Activated CD8-positive, alpha-beta memory T cell treated with anti-CD3 and anti-CD28 coated beads for 36 hours (primary cell): ENCODE results near the gene CAB39. TPM values are rescaled to one million over a fixed set of nuclear protein-coding genes. Genes with fewer than 3 reads are reported as not detected.

Experiments used
- CTCF ChIA-PET: fragments of 350-600 bp; sonication (Branson Sonifier 250); formaldehyde crosslinking; loops from one replicate; lab custom pipeline; 2021; ENCODE audit warnings: antibody characterized with exemption; lab: Charles Lee
- POLR2A ChIA-PET: fragments of 350-600 bp; sonication (Branson Sonifier 250); formaldehyde crosslinking; loops from one replicate; lab custom pipeline; 2021; ENCODE audit warnings: antibody characterized with exemption; lab: Charles Lee
- total RNA-seq, 2 experiments: library from RNA; stranded (reverse); gene quantifications; one replicate each; pipeline ENCODE4 v1.2.3, GENCODE V29; 2021

Gene CAB39
- total RNA-seq, 2 experiments from 2014 or later = 127 to 128 TPM

DNA sequence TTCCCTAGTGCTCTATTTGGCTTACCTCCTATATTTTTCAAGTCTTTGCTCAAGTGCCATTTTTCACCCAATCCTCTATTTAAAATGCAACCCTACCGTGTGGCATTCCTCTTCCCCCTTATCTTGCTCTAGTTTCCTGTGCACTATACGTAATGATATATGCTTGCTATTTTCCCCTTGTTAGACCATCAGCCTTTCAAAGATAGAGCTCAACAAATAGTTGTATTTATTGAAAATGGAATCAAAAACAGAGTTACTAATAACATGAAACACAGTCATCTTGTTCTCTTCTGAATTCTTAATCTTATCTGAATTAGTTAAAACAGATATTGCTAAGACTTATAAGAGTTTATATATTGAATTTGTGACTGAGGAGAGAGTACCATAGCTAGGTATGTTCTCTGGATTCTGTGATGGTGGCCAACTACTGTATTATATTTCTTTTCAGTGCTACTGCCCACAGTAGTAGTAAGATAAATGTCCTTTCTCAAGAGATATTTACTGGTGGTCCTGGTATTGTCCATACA lies 55.3 kb downstream of the CAB39 start:
- ChIA-PET CTCF (interaction anchor here (0.8 to 1.1 kb wide), 2 partner anchors 11 to 14 kb away, joined by 3 to 4 read pairs; no protein-coding TSS in a partner anchor), POLR2A (interaction anchor here (0.7 kb wide), 1 partner anchor 32 kb away, joined by 3 read pairs; no protein-coding TSS in a partner anchor)

DNA sequence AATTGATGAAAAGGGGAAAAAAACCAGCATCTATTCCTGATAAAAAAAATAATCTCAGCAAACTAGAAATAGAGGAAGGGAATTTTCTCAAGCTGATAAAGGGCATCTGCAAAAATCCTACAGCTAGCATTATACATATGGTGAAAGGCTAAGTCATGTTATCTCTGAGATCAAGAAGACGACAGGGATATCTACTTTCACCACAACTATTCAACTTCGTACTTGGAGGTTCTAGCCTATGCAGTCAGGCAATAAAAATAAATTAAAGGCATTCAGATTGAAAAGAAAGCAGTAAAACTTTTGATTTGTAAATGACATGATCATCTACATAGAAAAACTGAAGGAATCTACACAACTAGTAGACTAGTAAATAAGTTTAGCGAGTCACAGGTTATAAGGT lies 58.2 kb downstream of the CAB39 start:
- ChIA-PET POLR2A (no interaction called here), CTCF (no interaction called here)

- ChIA-PET POLR2A (no interaction called here), CTCF (interaction anchor here (0.7 to 1.0 kb wide), 2 partner anchors 33 to 114 kb away, joined by 3 read pairs; no protein-coding TSS in a partner anchor)
Measured at GRCh38 chr2:230772156-230772555, 59.5 kb downstream of the CAB39 start.

DNA sequence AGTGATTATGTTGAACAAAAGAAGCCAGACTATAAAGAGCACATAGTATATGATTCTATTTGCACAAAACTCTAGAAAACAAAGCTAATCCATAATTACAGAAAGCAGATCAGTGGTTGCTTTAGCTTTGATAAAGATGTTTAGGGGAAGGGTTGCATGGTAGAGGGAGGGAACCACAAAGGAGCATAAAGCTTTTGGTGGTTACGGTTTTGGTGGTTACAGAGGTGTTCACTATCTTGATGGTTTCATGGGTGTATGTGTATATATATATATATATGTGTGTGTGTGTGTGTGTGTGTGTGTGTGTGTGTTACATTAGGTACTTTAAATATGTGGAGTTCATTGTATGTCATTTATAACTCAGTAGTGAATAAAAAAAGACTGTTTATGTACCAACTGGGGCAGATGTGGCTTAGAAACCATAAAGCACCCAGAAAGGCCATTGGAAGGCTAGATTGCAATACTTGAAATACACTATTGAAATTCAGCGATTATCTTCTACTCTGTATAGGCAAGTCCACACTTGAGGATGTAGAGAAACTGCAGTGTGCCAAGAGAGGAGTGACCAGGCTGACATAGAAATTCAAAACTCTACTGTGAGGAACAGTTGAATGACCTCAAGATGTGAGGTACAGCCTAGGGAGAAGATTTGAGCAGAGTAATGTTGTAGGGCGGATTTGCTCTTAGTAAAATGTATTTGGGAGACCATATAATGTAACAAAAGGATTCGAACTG lies 60.6 kb downstream of the CAB39 start:
- POLR2A ChIA-PET = interaction anchor here (0.7 kb wide), 1 partner anchor 446 kb away, joined by 7 read pairs; the partner anchor contains the start of gene SP140L
- CTCF ChIA-PET = interaction anchor here (0.6 to 1.0 kb wide), 5 partner anchors 25 to 1624 kb away, joined by 3 read pairs; no protein-coding TSS in a partner anchor

DNA sequence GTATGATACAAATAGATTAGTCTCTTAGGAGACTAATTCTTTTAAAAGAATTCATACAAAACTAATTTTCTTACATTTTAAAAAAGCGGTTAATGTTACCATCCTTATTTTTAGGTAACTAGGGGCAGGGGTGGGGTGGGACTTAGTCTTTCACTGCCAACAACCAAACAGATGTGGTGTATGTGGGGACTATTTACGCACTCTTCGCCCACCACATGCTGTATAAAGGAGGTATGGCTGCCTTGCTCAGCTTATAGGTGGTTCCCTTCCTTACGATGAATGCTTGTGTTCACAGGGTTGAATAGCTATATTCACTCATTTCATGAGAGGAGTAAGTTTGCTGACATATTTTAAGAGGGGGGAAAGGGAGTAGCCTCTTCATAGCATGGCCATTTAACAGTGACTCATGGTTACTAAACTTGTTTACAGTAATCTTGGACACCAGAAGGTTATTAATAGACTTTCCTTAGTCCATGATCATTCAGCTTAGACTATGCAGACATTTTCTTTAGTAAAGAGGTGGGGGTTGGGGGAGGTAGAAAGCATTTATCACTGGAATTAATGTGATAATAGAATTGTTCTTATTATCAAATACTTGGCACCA lies 61.8 kb downstream of the CAB39 start:
- ChIA-PET POLR2A (no interaction called here), CTCF (interaction anchor here (0.7 to 1.2 kb wide), 2 partner anchors 62 to 425 kb away, joined by 3 read pairs; partner anchors contain the start of gene CAB39)

GRCh38 chr2:230775737-230776136 lies 63.1 kb downstream of the CAB39 start:
- CTCF ChIA-PET = interaction anchor here (0.9 to 1.2 kb wide), 2 partner anchors 63 to 127 kb away, joined by 3 read pairs; partner anchors contain the start of gene CAB39
- POLR2A ChIA-PET = no interaction called here

- CTCF ChIA-PET = no interaction called here
- POLR2A ChIA-PET = interaction anchor here (0.7 kb wide), 1 partner anchor 12 kb away, joined by 5 read pairs; no protein-coding TSS in a partner anchor
Measured at GRCh38 chr2:230777721-230778120, 65.1 kb downstream of the CAB39 start.

DNA sequence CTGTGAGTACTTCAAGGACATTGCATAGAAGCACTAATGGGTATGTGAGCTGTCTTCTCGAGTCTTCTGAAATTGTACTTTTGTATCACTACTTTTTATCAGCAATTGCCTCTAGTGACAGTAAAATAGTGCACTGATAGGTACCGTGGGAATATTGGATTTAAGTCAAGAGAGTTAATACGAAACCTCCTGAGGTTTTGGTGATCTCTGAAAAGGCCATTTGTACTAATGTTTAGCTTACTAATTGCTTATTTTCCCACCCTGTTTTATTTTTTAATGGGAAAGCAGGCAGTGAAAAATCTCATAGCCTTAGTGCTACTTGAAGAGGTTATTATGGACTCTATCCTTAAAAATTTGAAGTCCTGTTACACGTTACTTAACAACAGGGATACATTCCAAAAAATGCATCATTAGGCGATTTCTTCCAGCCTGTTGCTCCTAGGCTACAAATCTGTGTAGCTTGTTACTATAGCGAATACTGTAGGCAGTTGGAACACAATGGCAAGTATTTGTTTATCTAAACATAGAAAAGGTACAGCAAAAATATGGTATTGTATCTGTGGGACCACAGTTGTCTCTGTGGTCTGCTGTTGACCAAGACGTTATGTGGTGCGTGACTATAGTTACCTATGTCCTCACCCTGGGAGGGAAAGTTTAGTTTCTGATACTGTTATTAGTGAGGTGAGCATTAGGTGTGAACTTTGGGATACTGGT lies 65.9 kb downstream of the CAB39 start:
- ChIA-PET POLR2A (no interaction called here), CTCF (no interaction called here)

DNA sequence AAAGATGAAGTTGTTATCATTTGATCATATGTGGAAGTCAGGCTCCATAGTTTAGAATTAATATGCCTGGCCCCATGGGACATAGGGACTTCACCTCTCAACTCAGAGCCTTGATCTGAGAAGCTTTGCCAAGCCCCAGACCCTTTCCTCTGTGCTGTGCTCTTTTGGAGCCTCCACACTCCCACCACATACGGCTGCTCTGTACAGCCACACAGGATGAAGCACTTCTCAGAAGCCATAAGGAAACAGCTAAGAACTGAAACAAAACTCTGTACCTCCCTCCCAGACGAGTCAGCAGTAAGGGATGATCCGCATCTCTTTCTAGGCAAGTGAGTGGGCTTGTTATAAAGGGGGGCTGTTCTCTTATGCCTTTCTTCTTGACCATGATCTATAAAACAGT lies 66.5 kb downstream of the CAB39 start:
- ChIA-PET POLR2A (no interaction called here), CTCF (interaction anchor here (1.0 kb wide), 1 partner anchor 29 kb away, joined by 3 read pairs; no protein-coding TSS in a partner anchor)

GRCh38 chr2:230779607-230780006 lies 67.0 kb downstream of the CAB39 start:
- ChIA-PET CTCF (interaction anchor here (0.9 to 1.0 kb wide), 2 partner anchors 29 to 37 kb away, joined by 3 read pairs; no protein-coding TSS in a partner anchor), POLR2A (no interaction called here)

- CTCF ChIA-PET = interaction anchor here (1.2 to 1.9 kb wide), 7 partner anchors 11 to 68 kb away, joined by 3 to 11 read pairs (median 4); no protein-coding TSS in a partner anchor
- POLR2A ChIA-PET = interaction anchor here (0.6 to 1.3 kb wide), 4 partner anchors 13 to 120 kb away, joined by 3 to 11 read pairs (median 4); no protein-coding TSS in a partner anchor
Measured at GRCh38 chr2:230781130-230781797, 68.6 kb downstream of the CAB39 start.

DNA sequence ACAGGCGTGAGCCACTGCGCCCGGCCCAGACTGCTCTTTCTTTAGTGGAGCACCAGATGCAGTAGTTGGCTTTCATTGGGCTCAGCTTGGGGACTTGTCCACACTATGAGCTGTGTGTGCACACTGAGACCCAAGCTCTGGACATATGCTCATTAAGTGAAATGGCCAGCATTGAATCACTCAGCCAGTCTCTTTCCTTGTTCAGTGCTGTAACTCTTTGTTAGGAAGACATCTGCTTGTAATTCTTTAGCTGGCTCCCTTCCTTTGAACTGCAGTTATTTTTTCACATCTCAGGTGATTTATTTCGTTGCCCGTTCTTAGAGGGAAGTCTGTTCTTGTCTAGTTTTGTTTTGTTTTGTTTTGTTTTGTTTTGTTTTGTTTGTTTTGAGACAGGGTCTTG lies 70.5 kb downstream of the CAB39 start:
- ChIA-PET POLR2A (no interaction called here), CTCF (interaction anchor here (0.6 kb wide), 1 partner anchor 108 kb away, joined by 3 read pairs; no protein-coding TSS in a partner anchor)

DNA sequence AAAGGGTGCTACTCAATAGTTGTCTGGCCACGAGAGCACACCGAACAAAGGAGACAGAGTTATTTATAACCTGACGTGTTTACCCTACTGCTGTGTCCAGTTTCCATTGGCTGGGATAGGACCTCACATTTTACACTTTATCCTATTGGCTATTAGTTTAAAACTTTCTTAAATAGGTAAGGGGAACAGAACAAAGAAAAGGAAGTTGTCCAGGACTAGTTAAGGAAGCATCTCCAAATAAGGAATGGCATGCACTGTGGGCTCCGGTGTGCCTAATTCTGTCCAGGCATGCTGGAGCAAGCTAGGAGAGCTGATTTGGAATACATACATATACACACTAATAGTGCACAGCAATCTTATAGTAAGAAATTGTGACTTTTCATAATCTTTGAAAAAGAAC lies 72.2 kb downstream of the CAB39 start:
- ChIA-PET POLR2A (no interaction called here), CTCF (no interaction called here)

GRCh38 chr2:230785346-230785745 lies 72.7 kb downstream of the CAB39 start:
- ChIA-PET CTCF (interaction anchor here (1.2 kb wide), 1 partner anchor 171 kb away, joined by 3 read pairs; no protein-coding TSS in a partner anchor), POLR2A (interaction anchor here (0.7 kb wide), 1 partner anchor 246 kb away, joined by 11 read pairs; no protein-coding TSS in a partner anchor)

- ChIA-PET POLR2A (no interaction called here), CTCF (interaction anchor here (0.6 kb wide), 1 partner anchor 10 kb away, joined by 3 read pairs; no protein-coding TSS in a partner anchor)
Measured at GRCh38 chr2:230787101-230787500, 74.5 kb downstream of the CAB39 start.

DNA sequence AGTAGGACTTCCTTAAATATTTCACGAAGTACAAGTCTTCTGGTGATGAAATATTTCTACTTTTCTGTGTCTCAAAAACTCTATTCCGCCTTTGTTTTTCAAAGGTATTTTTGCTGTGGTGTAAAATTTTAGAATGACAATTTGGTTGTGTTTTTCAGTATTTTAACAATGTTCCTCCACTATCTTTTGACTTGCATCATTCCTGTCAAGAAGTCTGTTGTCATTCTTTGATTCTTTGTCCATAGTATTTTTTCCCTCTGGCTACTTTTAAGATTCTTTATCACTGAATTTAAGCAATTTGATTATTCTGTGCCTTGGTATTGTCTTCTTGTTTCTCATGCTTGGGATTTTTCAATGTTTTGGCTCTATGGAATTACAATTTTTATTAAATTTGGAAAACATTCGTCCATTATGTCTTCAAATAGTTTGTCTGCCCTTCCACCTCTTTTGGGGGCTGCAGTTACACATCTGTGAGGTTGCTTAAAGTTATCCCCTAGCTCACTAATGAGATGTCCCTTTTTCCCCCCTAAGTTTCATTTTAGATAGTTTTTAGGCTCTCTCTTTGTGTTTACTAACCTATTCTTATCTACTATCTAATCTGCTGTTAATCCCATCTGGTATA lies 76.0 kb downstream of the CAB39 start:
- CTCF ChIA-PET = interaction anchor here (0.7 kb wide), 1 partner anchor 11 kb away, joined by 3 read pairs; no protein-coding TSS in a partner anchor
- POLR2A ChIA-PET = no interaction called here

GRCh38 chr2:230790981-230791380 lies 78.3 kb downstream of the CAB39 start:
- ChIA-PET CTCF (no interaction called here), POLR2A (interaction anchor here (0.6 kb wide), 1 partner anchor 9 kb away, joined by 6 read pairs; no protein-coding TSS in a partner anchor)
